NCI-H128 (cell line): ENCODE measurements around the gene PABPC1L.

ENCODE experiments used
- DNase-seq: peaks from one replicate; lab custom pipeline; 2025; ENCODE audit not compliant: unreplicated experiment; lab: John Stamatoyannopoulos, UW

The PABPC1L gene

GRCh38 chr20:44900231-44900854 is 9.5 kb upstream of the PABPC1L start:
- DNase-seq, result no peak

- no peak for DNase-seq
Measured at GRCh38 chr20:44901974-44902373, 7.9 kb upstream of the PABPC1L start.

- no peak for DNase-seq
Measured at GRCh38 chr20:44904377-44904776, 5.5 kb upstream of the PABPC1L start.

- DNase-seq, result no peak
Measured at GRCh38 chr20:44908987-44909871, 631 bp upstream of the PABPC1L start.

GRCh38 chr20:44910690-44911262 is 916 bp downstream of the PABPC1L start:
- no peak for DNase-seq

GRCh38 chr20:44911264-44911921 is 1.5 kb downstream of the PABPC1L start:
- DNase-seq, result no peak

- no peak for DNase-seq
Measured at GRCh38 chr20:44912189-44912588, 2.3 kb downstream of the PABPC1L start.

GRCh38 chr20:44914924-44915323 is 5.1 kb downstream of the PABPC1L start:
- DNase-seq, result no peak

- DNase-seq, result no peak
Measured at GRCh38 chr20:44916586-44916985, 6.7 kb downstream of the PABPC1L start.

- no peak for DNase-seq
Measured at GRCh38 chr20:44917399-44917798, 7.5 kb downstream of the PABPC1L start.

- DNase-seq, result no peak
Measured at GRCh38 chr20:44918342-44918741, 8.5 kb downstream of the PABPC1L start.

- DNase-seq, result no peak
Measured at GRCh38 chr20:44918761-44919160, 8.9 kb downstream of the PABPC1L start.

GRCh38 chr20:44921447-44921846 is 11.6 kb downstream of the PABPC1L start:
- no peak for DNase-seq

- no peak for DNase-seq
Measured at GRCh38 chr20:44924541-44924940, 14.7 kb downstream of the PABPC1L start.

- no peak for DNase-seq
Measured at GRCh38 chr20:44928595-44928994, 18.7 kb downstream of the PABPC1L start.

- no peak for DNase-seq
Measured at GRCh38 chr20:44930517-44931168, 20.8 kb downstream of the PABPC1L start.

GRCh38 chr20:44931911-44932310 is 22.1 kb downstream of the PABPC1L start:
- no peak for DNase-seq

GRCh38 chr20:44932916-44933315 is 23.1 kb downstream of the PABPC1L start:
- DNase-seq, result no peak

GRCh38 chr20:44936510-44936909 is 26.6 kb downstream of the PABPC1L start:
- DNase-seq, result no peak

GRCh38 chr20:44938637-44939036 is 28.8 kb downstream of the PABPC1L start:
- DNase-seq, result no peak

GRCh38 chr20:44941120-44941691 is 31.3 kb downstream of the PABPC1L start:
- DNase-seq, result no peak
